ENCODE data around the gene LINS1.

- TF ChIP-seq, protein P1, sequence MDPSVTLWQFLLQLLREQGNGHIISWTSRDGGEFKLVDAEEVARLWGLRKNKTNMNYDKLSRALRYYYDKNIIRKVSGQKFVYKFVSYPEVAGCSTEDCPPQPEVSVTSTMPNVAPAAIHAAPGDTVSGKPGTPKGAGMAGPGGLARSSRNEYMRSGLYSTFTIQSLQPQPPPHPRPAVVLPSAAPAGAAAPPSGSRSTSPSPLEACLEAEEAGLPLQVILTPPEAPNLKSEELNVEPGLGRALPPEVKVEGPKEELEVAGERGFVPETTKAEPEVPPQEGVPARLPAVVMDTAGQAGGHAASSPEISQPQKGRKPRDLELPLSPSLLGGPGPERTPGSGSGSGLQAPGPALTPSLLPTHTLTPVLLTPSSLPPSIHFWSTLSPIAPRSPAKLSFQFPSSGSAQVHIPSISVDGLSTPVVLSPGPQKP (IDR thresholded peaks at IDR 0.05; ENCODE audit: low read depth, low read length) = no peak
- no peak for TF ChIP-seq EHMT2 (IDR thresholded peaks at IDR 0.05; ENCODE audit: low read depth)
- no peak for TF ChIP-seq POLR2A (IDR thresholded peaks at IDR 0.05; ENCODE audit: low read length)
- no peak for TF ChIP-seq CBX2 (IDR thresholded peaks at IDR 0.05; ENCODE audit: borderline replicate concordance, low read depth)
- no peak for TF ChIP-seq EP300 (IDR thresholded peaks at IDR 0.05)
- no peak for TF ChIP-seq JUN (IDR thresholded peaks at IDR 0.05)
- no peak for TF ChIP-seq BHLHE40 (IDR thresholded peaks at IDR 0.05; ENCODE audit: low read depth, low read length)
- TF ChIP-seq, protein P2, sequence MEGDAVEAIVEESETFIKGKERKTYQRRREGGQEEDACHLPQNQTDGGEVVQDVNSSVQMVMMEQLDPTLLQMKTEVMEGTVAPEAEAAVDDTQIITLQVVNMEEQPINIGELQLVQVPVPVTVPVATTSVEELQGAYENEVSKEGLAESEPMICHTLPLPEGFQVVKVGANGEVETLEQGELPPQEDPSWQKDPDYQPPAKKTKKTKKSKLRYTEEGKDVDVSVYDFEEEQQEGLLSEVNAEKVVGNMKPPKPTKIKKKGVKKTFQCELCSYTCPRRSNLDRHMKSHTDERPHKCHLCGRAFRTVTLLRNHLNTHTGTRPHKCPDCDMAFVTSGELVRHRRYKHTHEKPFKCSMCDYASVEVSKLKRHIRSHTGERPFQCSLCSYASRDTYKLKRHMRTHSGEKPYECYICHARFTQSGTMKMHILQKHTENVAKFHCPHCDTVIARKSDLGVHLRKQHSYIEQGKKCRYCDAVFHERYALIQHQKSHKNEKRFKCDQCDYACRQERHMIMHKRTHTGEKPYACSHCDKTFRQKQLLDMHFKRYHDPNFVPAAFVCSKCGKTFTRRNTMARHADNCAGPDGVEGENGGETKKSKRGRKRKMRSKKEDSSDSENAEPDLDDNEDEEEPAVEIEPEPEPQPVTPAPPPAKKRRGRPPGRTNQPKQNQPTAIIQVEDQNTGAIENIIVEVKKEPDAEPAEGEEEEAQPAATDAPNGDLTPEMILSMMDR (IDR thresholded peaks at IDR 0.05) = no peak
- TF ChIP-seq FOXS1 (CRISPR knock-in tag; IDR thresholded peaks at IDR 0.05) = no peak
Measured at GRCh38 chr15:100544338-100544841, 57.6 kb downstream of the LINS1 start.
